Thyroid gland (tissue), 4 donors: Measurements from ENCODE around the gene CPT1C. TPM values are rescaled to one million over a fixed set of nuclear protein-coding genes. Genes with fewer than 3 reads are reported as not detected.

Source experiments
- DNase-seq, 2 donors: peaks; one replicate each; pipeline ENCODE4 v3.0.0-alpha.2; 2019
- H3K27ac ChIP-seq, 3 donors: fragments of 200-600 bp; sonication (generic); 1 replicate in 2 of 3; 2 replicates in 1 of 3; pipeline ENCODE4 v1.5.1; 2016 to 2019; ENCODE audit warnings: mild to moderate bottlenecking in 1 of 3, moderate library complexity in 1 of 3
- H3K27me3 ChIP-seq: fragments of 200-600 bp; sonication (generic); one replicate; pipeline ENCODE4 v1.5.1; 2019
- H3K36me3 ChIP-seq, 2 donors: fragments of 200-600 bp; sonication (generic); one replicate each; pipeline ENCODE4 v1.5.1; 2016 to 2019
- H3K4me1 ChIP-seq, 2 donors: fragments of 200-600 bp; sonication (generic); one replicate each; pipeline ENCODE4 v1.5.1; 2017 to 2019
- H3K4me3 ChIP-seq, 3 donors: fragments of 200-600 bp; sonication (generic); replicated peaks in 1 of 3; 1 replicate in 2 of 3; 2 replicates in 1 of 3; pipeline ENCODE4 v1.5.1; 2016; ENCODE audit warnings: mild to moderate bottlenecking in 1 of 3
- H3K9me3 ChIP-seq: fragments of 200-600 bp; sonication (generic); one replicate; pipeline ENCODE4 v1.5.1; 2017
- CTCF ChIP-seq, 6 experiments: fragments of 200-600 bp in 3 of 6; fragments of 450-650 bp in 3 of 6; sonication (generic) in 3 of 6; IDR thresholded peaks; one replicate each; pipeline ENCODE4 v1.5.1; 2016 to 2019; ENCODE audit warnings: antibody characterized with exemption in 6 of 6, mild to moderate bottlenecking in 2 of 6, inconsistent platforms in 1 of 6, moderate library complexity in 1 of 6
- POLR2A ChIP-seq, 2 donors: fragments of 450-650 bp; IDR thresholded peaks; one replicate each; pipeline ENCODE4 v1.6.1; 2017; ENCODE audit warnings: antibody characterized with exemption in 2 of 2, mild to moderate bottlenecking in 2 of 2, moderate library complexity in 1 of 2
- WGBS, 2 donors: methylation state at CpG; one replicate each; pipeline ENCODE4 v1.1.5; 2017; 5-methylcytosine and 5-hydroxymethylcytosine counted together
- intact Hi-C: fragments of 100-400 bp; cut with DNase I; formaldehyde crosslinking; loops from one replicate; pipeline ENCODE4 v1.15.1; 2023
- total RNA-seq, 4 donors: library from RNA; depleted of rRNA; stranded (reverse); fragments of >200 nt; gene quantifications; one replicate each; pipeline ENCODE4 v1.2.3, GENCODE V29; 2016

Gene CPT1C
- total RNA-seq, 4 donors from 2014 or later, result 1.9 to 3.9 (median 2.6) TPM

- intact Hi-C loops, result no loop called here
- DNase-seq, result no peak
- Histone ChIP-seq H3K9me3 (no peaks in the 10 kb centered on the region), H3K27ac (no peak overlapping the region), H3K4me1 (peaks cover 4 to 17% of the 10 kb centered on the region in 2 donors), H3K36me3 (peaks cover 0 to 7% of the 10 kb centered on the region in 2 donors), H3K4me3 (no peak overlapping the region), H3K27me3 (no peaks in the 10 kb centered on the region)
- TF ChIP-seq CTCF (IDR thresholded peaks at IDR 0.05) (no peak), POLR2A (IDR thresholded peaks at IDR 0.05) (no peak)
- WGBS, 2 donors, result 62 to 66% methylated on average over 9 to 11 of the region's 16 CpGs
These were observed 1.2 kb downstream of the CPT1C start for GRCh38 chr19:49692147-49692506.

- intact Hi-C loops, result no loop called here
- DNase-seq, result no peak
- Histone ChIP-seq H3K27me3 (no peaks in the 10 kb centered on the region), H3K27ac (no peak overlapping the region), H3K9me3 (no peaks in the 10 kb centered on the region), H3K4me1 (peaks cover 0 to 2% of the 10 kb centered on the region in 2 donors), H3K36me3 (no peaks in the 10 kb centered on the region), H3K4me3 (no peak overlapping the region)
- TF ChIP-seq CTCF (IDR thresholded peaks at IDR 0.05) (no peak), POLR2A (IDR thresholded peaks at IDR 0.05) (no peak)
- WGBS, 2 donors, result 88 to 91% methylated on average over 6 of the region's 6 CpGs
These were observed 5.2 kb downstream of the CPT1C start for GRCh38 chr19:49696115-49696514.

GRCh38 chr19:49696865-49697264, 5.9 kb downstream of the CPT1C start:
- Histone ChIP-seq H3K9me3 (no peaks in the 10 kb centered on the region), H3K4me3 (no peak overlapping the region), H3K4me1 (no peaks in the 10 kb centered on the region), H3K27ac (no peak overlapping the region), H3K27me3 (no peaks in the 10 kb centered on the region), H3K36me3 (no peaks in the 10 kb centered on the region)
- 97 to 98% methylated on average over 7 of the region's 7 CpGs for WGBS, 2 donors
- no peak for TF ChIP-seq CTCF (IDR thresholded peaks at IDR 0.05)
- no peak for TF ChIP-seq POLR2A (IDR thresholded peaks at IDR 0.05)
- DNase-seq, result no peak
- intact Hi-C loops, result no loop called here

GRCh38 chr19:49699364-49699763, 8.4 kb downstream of the CPT1C start:
- 91 to 93% methylated on average over 5 of the region's 5 CpGs for WGBS, 2 donors

GRCh38 chr19:49700563-49700962, 9.6 kb downstream of the CPT1C start:
- TF ChIP-seq POLR2A (IDR thresholded peaks at IDR 0.05) (no peak), CTCF (IDR thresholded peaks at IDR 0.05) (no peak)
- Histone ChIP-seq H3K36me3 (no peaks in the 10 kb centered on the region), H3K27ac (no peak overlapping the region), H3K4me1 (no peaks in the 10 kb centered on the region), H3K27me3 (no peaks in the 10 kb centered on the region), H3K4me3 (no peak overlapping the region), H3K9me3 (no peaks in the 10 kb centered on the region)
- no peak for DNase-seq
- WGBS, 2 donors, result 49 to 55% methylated on average over 8 to 11 of the region's 11 CpGs
- intact Hi-C loops, result no loop called here

More at GRCh38 chr19:49699364-49699763, 8.4 kb downstream of the CPT1C start:
- Histone ChIP-seq H3K9me3 (no peaks in the 10 kb centered on the region), H3K27me3 (no peaks in the 10 kb centered on the region), H3K4me3 (no peak overlapping the region), H3K36me3 (no peaks in the 10 kb centered on the region), H3K4me1 (no peaks in the 10 kb centered on the region), H3K27ac (no peak overlapping the region)
- TF ChIP-seq CTCF (IDR thresholded peaks at IDR 0.05) (no peak), POLR2A (IDR thresholded peaks at IDR 0.05) (no peak)
- intact Hi-C loops, result no loop called here
- DNase-seq, result no peak
